ENCODE data around the gene DNAI2. TPM values are rescaled to one million over a fixed set of nuclear protein-coding genes. Genes with fewer than 3 reads are reported as not detected.

Gene DNAI2
- total and polyA plus RNA-seq, 9 of the 15 experiments (the other 6 are each of a cell fraction or from before 2014, with no cell fraction given) = not detected

DNA sequence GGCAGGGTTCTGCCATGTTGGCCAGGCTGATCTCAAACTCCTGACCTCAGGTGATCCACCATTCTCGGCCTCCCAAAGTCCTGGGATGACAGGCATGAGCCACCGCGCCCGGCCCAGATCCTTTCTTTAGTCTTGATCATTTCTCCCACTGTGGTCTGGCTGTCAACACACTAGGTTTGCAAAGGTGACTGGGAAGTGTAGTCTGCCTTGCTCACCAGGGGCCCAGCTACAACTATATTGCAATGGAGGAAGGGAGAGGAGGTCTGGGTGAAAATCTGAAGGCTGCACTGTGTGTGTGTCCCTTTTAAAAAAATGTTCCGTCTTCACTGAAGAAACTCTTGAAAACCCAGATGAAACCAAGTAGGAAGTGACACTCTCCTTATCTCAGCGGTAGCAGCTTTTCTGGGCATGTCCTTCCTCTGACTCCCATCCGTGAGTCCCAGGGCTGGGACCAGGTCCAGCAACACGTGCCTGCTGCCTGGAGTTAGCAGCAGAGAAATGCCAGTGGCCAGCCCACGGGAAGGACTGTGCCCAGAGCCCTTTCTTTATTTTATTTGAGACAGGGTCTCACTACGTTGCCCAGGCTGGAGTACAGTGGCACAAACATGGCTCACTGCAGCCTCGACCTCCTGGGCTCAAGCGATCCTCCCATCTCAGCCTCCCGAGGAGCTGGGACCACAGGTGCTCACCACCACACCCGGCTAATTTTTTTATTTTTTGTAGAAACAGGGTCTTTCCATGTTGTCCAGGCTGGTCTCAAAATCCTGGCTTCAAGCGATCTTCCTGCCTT, 34.1 kb downstream of the DNAI2 start (continued):
- no peak for TF ChIP-seq HSF4 (CRISPR knock-in tag; IDR thresholded peaks at IDR 0.05; ENCODE audit: borderline replicate concordance)
- no peak for TF ChIP-seq BCOR (IDR thresholded peaks at IDR 0.05)
- no peak for TF ChIP-seq CEBPG (CRISPR knock-in tag; IDR thresholded peaks at IDR 0.05)
- no peak for TF ChIP-seq CEBPG (tag; conservative IDR thresholded peaks at IDR 0.05 in 1 of 2, IDR thresholded peaks at IDR 0.05 in 1 of 2)
- TF ChIP-seq, protein P1, sequence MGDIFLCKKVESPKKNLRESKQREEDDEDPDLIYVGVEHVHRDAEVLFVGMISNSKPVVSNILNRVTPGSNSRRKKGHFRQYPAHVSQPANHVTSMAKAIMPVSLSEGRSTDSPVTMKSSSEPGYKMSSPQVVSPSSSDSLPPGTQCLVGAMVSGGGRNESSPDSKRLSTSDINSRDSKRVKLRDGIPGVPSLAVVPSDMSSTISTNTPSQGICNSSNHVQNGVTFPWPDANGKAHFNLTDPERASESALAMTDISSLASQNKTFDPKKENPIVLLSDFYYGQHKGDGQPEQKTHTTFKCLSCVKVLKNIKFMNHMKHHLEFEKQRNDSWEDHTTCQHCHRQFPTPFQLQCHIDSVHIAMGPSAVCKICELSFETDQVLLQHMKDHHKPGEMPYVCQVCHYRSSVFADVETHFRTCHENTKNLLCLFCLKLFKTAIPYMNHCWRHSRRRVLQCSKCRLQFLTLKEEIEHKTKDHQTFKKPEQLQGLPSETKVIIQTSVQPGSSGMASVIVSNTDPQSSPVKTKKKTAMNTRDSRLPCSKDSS (IDR thresholded peaks at IDR 0.05; ENCODE audit: low read depth, partially characterized antibody) = no peak
- TF ChIP-seq ZNF644 (tag; IDR thresholded peaks at IDR 0.05; ENCODE audit: low read depth) = no peak
- TF ChIP-seq, protein P2, sequence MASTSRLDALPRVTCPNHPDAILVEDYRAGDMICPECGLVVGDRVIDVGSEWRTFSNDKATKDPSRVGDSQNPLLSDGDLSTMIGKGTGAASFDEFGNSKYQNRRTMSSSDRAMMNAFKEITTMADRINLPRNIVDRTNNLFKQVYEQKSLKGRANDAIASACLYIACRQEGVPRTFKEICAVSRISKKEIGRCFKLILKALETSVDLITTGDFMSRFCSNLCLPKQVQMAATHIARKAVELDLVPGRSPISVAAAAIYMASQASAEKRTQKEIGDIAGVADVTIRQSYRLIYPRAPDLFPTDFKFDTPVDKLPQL (IDR thresholded peaks at IDR 0.05; ENCODE audit: extremely low read depth, insufficient read length) = no peak
- peak; percentile 82 for TF ChIP-seq ETV1 (tag; conservative IDR thresholded peaks at IDR 0.05; ENCODE audit: low read depth)
- TF ChIP-seq, protein P3, sequence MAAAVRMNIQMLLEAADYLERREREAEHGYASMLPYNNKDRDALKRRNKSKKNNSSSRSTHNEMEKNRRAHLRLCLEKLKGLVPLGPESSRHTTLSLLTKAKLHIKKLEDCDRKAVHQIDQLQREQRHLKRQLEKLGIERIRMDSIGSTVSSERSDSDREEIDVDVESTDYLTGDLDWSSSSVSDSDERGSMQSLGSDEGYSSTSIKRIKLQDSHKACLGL (CRISPR knock-in tag; IDR thresholded peaks at IDR 0.05; ENCODE audit: borderline replicate concordance, poor library complexity, severe bottlenecking) = no peak
- no peak for TF ChIP-seq RHOXF2B (CRISPR knock-in tag; conservative IDR thresholded peaks at IDR 0.05)
- TF ChIP-seq, protein P4, sequence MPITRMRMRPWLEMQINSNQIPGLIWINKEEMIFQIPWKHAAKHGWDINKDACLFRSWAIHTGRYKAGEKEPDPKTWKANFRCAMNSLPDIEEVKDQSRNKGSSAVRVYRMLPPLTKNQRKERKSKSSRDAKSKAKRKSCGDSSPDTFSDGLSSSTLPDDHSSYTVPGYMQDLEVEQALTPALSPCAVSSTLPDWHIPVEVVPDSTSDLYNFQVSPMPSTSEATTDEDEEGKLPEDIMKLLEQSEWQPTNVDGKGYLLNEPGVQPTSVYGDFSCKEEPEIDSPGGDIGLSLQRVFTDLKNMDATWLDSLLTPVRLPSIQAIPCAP (CRISPR knock-in tag; IDR thresholded peaks at IDR 0.05; ENCODE audit: borderline replicate concordance) = no peak
- TF ChIP-seq, protein P5, sequence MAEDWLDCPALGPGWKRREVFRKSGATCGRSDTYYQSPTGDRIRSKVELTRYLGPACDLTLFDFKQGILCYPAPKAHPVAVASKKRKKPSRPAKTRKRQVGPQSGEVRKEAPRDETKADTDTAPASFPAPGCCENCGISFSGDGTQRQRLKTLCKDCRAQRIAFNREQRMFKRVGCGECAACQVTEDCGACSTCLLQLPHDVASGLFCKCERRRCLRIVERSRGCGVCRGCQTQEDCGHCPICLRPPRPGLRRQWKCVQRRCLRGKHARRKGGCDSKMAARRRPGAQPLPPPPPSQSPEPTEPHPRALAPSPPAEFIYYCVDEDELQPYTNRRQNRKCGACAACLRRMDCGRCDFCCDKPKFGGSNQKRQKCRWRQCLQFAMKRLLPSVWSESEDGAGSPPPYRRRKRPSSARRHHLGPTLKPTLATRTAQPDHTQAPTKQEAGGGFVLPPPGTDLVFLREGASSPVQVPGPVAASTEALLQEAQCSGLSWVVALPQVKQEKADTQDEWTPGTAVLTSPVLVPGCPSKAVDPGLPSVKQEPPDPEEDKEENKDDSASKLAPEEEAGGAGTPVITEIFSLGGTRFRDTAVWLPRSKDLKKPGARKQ (CRISPR knock-in tag; IDR thresholded peaks at IDR 0.05) = no peak
- no peak for TF ChIP-seq CBX5 (IDR thresholded peaks at IDR 0.05; ENCODE audit: borderline replicate concordance, low read depth)
- TF ChIP-seq ETS2 (tag; IDR thresholded peaks at IDR 0.05; ENCODE audit: borderline replicate concordance, poor library complexity, severe bottlenecking) = no peak
- TF ChIP-seq, protein P6, sequence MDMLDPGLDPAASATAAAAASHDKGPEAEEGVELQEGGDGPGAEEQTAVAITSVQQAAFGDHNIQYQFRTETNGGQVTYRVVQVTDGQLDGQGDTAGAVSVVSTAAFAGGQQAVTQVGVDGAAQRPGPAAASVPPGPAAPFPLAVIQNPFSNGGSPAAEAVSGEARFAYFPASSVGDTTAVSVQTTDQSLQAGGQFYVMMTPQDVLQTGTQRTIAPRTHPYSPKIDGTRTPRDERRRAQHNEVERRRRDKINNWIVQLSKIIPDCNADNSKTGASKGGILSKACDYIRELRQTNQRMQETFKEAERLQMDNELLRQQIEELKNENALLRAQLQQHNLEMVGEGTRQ (CRISPR knock-in tag; IDR thresholded peaks at IDR 0.05) = peak; percentile 52
- TF ChIP-seq, protein P7, sequence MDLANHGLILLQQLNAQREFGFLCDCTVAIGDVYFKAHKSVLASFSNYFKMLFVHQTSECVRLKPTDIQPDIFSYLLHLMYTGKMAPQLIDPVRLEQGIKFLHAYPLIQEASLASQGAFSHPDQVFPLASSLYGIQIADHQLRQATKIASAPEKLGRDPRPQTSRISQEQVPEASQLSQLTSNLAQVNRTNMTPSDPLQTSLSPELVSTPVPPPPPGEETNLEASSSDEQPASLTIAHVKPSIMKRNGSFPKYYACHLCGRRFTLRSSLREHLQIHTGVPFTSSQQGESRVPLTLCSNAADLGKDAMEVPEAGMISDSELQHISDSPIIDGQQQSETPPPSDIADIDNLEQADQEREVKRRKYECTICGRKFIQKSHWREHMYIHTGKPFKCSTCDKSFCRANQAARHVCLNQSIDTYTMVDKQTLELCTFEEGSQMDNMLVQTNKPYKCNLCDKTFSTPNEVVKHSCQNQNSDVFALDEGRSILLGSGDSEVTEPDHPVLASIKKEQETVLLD (IDR thresholded peaks at IDR 0.05) = no peak
- no peak for TF ChIP-seq EP400 (IDR thresholded peaks at IDR 0.05)
- no peak for TF ChIP-seq TAF9B (IDR thresholded peaks at IDR 0.05; ENCODE audit: partially characterized antibody)
- no peak for TF ChIP-seq SRSF1 (IDR thresholded peaks at IDR 0.05; ENCODE audit: low read depth, low read length)

Data from K562 (cell line).